ENCODE results near the gene PSENEN.

PSENEN gene

DNA sequence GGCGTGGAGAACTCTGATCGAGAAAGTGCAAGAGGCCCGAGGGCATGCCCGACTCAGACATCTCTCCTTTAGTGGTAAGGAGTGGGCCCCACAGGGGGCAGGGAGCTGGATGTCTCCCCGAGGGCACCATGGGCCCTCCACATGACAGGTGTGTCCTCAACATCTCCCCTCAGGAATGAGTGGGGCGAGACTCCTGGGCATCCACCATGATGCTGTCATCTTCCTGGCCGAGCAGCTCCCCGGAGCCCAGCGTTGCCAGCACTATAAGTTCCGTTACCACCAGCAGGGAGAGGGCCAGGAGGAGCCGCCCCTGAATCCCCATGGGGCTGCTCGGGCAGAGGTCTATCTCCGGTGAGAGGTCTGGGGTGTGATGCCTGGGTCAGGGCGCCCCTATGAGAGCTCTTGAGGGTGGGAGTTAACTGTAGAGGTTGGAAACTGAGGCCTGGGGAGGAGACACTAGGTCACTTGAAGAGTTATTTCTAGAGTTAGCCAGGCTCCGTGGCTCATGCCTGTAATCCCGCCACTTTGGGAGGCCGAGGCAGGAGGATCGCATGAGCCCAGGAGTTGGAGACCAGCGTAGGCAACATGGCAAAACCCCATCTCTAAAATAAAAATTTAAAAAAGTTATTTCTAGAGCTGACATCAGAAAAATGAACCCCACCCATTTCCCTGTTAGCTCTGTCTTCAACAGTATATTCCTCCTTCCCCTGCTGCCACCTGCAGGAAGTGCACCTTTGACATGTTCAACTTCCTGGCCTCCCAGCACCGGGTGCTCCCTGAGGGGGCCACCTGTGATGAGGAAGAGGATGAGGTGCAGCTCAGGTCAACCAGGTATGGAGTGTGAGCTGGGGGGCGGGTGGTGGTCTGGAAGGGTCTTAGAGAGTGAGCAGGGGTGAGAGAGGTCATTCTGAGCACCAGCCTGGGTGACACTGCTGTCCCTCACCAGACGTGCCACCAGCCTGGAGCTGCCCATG lies 8.3 kb upstream of the PSENEN start:
- DNase-seq = peak in 1 of 2 experiments; percentile 26

DNA sequence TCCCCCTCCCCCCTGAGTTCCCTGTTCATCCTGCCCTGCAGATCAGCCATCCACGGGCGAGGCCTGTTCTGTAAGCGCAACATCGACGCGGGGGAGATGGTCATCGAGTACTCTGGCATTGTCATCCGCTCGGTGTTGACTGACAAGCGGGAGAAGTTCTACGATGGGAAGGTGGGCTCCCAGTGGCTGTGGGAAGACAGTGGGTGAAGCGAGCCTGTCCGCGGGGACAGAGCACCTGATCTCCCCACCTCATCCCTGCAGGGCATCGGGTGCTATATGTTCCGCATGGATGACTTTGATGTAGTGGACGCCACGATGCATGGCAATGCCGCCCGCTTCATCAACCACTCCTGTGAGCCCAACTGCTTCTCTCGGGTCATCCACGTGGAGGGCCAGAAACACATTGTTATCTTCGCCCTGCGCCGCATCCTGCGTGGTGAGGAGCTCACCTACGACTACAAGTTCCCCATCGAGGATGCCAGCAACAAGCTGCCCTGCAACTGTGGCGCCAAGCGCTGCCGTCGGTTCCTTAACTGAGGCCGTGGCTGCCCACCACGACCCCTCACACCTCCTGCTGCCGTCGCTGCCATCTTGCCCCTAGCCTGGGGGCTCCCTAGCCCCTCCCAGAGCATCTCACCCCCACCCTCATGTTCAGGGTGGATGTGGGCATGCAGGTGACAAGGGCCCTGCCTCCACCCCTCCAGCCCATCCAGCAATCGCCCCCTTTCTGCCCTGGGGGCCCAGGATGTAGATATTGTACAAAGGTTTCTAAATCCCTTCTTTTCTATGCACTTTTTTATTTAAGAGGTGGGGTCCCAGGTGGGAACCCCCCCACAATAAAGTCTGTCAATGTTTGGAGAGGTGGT lies 7.2 kb upstream of the PSENEN start:
- no peak for DNase-seq

DNA sequence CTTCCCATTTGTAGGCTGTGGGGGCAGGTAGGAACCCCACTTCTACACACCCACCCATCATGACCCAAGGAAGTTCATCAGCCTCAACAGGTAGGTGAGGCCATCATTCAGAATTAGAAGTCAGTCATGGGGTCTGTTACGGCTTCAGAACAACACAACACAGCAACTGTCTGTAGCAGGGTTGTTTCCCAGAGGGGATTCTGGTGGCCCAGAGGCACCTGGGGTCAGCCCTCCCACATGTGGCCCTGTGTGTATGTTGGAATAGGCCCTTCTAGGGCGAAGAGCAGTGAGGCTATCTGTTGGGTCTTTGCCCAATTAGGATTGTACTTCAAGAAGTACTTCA lies 6.6 kb upstream of the PSENEN start:
- no peak for DNase-seq

DNA sequence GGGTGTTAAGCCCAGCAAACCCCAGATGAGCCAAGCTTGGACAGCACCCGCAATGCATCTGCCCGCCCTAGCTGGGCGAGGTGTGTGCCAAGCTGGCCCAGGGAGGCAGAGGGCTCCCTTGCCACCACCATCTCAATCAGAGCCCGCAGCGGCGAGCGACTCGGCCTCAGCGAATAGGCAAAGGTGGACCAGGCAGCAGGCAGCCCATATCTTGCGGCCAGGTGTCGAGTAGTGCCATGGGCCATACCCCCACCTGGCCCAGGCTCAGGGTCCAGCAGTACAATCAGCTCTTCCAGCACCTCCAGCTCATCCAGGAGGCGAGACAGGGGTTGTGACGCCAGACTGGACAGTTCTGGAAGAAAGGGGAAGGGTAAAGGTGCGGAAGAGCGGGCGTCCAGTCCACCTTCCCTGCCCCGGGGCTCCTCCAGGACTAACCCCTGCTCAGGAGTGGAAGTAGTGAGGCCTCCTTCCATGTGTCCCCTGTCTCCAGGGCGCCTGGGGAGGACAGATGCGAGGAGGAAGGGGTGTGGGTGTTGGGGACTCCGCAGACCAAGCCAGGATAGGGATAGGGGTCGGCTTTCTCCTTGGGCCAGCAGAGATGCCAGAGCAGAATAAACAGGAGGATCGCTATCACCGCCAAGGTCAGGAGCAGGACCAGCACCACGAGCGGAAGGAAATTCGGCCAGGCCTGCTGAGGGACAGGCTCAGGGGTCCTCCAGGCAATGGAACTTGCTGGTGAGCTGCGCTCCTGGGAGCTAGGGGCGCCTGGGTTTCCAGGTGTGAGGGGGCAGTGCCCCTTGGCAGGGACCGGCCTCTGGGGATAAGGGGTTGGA lies 6.0 kb upstream of the PSENEN start:
- peak in 1 of 2 experiments; percentile 35 for DNase-seq

DNA sequence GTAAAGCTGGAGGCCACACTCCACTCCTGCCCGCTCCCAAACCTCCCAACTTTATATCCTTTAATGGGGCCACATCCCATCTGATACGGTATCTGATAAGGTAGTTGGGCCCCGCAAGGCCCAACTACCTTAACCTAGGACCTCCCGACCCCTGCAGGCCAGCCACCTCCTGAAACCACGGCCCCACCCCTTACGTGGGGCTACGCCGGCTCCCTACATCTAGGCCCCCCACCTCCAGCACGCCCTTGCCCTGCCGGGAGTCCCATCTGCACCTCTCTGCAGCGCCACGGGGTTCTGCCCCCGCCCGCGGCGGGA lies 5.4 kb upstream of the PSENEN start:
- DNase-seq = no peak

DNA sequence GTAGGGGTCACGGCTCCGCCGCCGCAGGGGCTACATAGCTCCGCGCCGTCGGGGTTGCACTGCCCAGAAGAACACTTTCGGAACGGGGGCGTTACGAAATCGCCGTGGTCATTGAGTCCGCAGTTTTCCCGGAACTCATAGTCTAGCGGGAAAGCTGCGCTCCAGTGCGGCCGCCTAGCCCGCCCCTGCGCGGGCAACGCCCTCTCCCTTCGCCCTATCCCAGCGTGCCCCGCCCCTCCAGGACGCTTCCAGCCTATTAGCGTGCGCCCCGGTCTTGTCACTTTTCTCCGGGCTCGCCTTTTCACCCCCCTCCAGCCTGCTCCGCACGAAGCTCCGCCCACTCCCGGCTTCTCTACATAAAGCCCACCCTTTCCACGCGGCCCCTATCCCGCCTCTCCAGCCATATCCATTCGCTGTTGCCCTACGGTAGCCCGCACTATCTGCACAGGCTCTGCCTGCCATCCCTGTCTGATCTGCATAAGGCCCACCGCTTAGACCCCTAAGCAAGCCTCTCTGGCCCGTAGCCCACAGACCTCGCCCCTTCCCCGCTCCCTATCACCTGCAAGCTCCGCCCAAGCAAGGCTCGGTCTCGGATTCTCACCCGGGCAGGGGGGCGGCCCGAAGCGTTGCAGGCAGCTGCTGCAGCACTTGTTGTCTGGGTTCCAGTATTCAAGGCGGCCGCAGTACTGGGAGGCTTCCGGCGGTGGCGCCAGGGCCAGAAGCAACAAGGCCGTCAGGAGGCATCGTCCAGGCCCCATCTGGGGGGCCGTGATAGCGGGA lies 4.8 kb upstream of the PSENEN start:
- peak; percentile 99 to 100 for DNase-seq

DNA sequence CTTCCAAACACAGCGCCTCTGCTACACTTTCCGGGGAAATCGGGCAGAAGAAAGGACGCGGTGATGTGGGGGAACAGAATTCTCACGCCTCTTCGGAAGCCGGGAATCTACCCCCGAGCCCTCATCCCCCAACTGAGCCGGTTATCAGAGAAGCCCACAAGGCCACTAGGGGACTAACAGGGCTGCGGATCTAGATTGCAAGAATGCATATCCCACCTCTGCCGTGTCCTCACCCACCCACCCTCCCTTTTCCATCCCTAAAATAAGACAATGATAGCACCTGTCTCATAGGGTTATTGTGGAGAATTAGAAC lies 4.3 kb upstream of the PSENEN start:
- no peak for DNase-seq

DNA sequence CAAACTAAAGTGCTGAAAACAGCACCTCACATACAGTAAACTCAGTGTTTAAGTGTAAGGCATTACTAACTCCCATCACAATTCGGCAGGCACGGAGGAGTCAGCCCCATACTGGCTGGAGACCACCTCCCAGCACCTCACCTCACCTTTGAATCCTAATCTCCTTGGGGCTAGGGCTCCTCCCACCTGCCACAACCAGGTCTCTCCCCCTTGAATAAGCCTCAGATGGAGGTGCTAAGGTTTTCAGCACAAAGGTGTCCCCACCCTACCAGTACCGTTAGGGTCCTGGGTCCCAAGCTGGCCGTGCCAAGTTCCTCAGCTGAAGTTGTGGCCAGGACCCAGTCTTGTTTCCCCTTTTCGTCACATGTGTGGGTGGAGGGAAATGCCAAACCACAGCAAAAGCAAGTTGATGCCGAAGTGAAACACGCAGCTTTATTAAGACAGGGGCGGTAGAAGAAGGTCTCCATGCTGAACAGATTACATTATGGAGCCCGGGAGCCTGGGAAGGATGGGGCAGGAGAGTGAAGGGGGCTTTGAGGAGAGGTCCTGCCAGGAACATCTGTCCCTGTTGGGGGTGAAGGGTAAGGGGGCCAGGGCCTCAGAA lies 3.2 kb upstream of the PSENEN start, which contains the start of gene IGFLR1:
TSS of gene IGFLR1 (minus strand) at position 332 of the 604 bp plus-strand sequence. CDS start 1,272 bp downstream, outside the sequence.
- no peak for DNase-seq

DNA sequence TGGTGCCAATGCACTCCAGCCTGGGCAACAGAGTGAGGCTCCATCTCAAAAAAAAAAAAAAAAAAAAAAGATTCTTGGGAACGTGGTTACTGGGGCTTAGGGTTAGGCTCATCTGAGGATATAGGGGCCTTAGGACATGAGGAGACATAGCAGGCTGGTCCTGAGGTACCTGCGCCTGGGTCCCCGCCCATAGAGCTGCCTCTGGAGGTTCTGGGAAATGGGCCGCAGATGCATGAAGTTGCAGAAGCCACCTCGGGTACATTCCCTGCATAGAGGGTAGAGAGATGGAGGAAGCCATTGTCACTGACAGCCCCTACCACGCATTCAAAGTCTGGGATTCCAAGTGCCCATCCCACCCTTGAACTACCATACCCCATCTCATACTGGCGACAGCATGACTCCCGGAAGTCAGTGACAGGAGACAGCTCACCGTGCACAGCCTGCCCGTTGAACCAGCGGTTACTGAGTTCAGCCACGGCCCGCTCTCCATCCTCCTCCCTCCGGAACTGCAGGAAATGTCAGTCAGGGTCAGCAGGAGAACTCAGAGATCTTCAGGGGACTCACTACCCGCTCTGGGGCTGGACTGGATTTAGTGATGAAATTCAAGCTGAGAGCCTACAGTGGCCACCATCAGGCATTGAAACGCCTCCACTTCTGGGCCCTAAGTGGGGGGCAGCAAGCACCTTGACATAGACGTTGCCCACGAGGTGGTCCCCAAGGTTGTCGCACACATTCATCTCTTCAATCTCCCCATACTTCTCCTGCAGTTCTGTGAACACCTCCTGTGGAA lies 1.6 kb upstream of the PSENEN start:
- no peak for DNase-seq

DNA sequence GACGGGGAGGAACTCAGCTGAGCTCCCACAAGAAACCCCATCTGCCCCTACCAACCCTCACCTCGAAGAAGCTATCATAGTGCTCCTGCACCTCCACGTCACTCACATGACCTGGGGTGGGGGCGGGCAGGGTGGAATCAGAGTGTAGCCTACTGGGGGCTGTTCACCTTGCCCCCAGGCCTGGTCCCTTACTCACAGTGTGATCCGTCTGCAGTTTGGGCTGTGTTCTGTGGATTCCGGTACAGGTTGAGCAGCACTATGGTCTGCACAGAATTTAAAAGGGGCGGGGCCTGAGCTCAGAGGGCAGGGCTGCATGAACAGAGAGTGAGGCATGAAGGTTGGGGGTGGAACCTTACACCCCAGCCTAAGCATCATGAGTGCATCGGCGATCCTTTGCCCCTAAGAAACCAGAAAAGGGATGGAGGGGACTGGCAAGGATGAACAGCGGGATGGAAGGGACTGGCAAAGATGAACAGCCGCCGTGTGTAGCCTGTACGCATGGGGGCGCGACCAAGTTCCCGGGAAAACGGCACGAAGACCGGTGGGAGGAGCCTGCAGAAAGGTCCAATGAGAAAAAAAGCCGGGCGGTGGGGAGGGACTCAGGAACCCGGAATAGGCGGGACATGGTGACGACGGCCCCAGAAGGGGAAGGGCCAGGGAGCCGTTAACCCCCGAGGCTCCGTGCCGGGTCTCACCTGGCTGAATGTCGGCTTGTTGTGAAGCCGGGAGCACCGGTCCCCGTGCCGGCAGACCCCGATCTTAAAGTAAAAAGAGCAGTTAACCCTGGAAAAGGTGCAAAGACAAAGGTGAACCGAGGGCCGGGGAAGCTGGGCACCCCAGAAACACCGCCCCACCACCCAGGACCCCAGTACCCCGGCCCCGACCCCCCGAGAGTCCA lies 772 bp upstream of the PSENEN start:
- DNase-seq = peak; percentile 98 to 100

DNA sequence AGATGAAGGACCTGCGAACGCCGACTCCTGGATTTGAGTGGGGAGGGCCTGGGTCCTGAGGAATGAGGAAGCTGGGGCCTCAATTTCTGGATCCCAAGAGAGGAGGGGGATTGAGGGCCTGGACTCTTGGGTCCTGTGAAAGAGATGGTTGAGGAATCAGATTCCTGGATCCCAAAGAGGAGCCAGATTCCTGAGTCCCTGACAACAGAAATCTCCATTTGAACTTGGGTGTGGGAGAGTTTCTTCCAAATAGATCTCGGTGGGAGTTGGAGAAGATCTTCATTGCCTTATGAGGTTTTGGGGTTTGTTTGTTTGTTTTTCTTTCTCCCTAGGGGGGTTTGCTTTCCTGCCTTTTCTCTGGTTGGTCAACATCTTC lies 624 bp downstream of the PSENEN start:
- DNase-seq = no peak

DNA sequence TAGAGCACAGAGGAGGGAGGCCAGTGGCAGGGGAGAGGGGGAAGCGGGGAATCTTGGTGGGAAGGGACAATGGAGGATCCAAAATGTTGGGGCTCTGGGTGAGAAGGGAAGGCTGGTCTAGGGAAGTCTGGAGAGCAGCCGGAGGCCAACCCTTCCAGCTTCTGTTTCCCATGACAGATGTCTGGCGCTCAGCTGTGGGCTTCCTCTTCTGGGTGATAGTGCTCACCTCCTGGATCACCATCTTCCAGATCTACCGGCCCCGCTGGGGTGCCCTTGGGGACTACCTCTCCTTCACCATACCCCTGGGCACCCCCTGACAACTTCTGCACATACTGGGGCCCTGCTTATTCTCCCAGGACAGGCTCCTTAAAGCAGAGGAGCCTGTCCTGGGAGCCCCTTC lies 1.1 kb downstream of the PSENEN start:
- DNase-seq = no peak

DNA sequence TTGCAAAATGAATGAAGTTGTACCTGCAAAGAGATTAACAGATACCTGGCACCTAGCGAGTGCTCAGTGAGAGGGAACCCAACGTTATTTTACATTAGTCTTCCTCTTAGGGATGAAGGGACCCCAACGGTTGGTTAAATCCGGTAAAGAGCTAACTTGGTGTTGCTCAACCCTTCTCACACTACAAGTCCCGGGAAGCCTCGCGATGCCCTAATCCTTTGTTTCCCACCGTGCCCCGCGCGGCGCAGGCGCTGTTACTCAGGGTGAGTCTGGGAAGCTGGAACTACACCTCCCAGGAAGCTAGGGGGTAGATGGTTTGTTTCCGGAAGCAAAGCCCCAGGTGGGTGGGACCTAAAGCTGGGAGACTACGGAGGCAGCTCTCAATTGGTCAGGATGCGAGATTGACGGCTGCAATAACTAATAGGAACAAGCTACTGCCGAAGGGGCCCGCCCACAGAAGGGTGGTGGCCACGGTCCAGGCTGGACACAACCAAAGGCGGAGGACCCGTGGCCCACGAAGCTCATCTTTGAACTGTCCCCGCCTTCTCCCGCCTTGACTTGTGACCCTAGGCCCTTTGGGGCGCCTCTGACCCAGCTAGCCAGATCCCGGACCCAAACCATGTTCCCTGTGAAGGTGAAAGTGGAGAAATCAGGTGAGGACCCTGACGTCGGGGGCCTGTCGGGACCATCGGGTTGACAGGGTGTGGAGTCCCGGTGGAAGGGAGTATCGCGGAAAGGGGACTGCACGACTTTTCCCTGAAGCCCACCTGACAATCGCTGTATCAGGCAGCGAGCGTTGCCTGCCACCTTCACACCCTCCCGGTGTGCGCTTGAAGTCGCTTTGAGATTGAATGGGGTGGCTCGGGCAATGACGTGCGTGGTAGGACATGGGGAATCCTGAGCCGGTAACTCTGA lies 2.9 kb downstream of the PSENEN start, which contains the start of gene LIN37:
TSS of gene LIN37 (plus strand) at position 471 of the 915 bp plus-strand sequence. CDS start at position 620, 149 bp downstream.
- peak; percentile 100 for DNase-seq

DNA sequence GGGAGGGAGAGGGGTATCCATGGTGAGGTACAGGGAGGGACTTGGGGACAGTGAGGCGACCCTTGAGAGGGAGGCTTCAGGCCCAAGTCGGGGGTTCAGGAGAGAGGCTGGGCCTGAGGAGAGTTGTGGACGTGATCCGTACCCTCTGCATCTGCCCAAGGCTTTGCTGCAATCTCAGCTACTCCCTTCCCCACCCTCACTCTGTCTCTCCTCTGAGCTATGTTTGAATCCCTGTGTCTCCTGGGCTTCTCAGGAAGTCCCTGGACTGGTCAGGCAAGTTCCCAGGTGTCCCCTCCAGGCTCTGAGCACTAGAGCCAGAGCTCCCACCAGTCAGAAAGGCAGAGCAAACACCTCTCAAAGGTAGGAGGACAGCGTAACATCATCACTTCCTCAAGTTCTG lies 4.7 kb downstream of the PSENEN start:
- DNase-seq = no peak

DNA sequence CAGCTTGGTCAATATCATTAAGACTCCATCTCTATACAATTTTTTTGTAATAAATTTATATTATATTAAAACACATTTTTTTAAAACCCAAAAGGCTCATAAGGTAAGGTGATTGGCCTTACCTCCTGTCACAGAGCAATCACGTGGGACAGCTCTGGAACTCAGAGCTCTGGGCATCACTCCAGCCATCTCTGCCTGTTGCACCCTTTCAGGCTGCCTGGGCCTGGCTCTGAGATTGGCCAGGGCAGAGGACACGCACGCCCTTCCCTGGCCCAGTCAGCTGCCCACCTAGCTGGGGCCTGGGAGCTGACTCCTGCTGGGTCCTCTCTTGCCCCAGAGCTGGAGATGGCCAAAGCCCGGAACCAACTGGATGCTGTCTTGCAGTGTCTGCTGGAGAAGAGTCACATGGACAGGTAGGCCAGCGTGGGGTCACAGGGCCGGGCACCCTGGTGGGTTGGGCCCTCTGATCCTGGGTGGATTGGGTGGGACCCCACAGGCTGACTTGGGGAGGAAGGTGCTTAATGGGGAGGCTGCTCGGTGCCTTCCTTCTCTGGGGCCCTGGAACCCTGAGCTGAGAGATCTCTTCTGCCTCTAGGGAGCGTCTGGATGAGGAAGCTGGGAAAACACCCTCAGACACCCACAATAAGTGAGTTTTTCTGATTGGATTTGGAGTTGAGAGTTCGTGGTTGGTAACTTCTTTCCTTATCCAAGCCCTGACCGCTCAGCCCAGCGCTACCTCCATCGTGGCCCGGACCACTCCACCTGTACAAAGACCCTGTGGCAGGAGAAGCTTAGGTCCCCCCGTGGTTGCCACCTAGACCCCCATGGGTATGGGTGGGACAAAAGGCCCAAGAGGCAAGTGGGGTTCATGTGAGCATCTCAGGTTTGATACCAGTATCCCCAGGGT lies 6.6 kb downstream of the PSENEN start:
- no peak for DNase-seq

DNA sequence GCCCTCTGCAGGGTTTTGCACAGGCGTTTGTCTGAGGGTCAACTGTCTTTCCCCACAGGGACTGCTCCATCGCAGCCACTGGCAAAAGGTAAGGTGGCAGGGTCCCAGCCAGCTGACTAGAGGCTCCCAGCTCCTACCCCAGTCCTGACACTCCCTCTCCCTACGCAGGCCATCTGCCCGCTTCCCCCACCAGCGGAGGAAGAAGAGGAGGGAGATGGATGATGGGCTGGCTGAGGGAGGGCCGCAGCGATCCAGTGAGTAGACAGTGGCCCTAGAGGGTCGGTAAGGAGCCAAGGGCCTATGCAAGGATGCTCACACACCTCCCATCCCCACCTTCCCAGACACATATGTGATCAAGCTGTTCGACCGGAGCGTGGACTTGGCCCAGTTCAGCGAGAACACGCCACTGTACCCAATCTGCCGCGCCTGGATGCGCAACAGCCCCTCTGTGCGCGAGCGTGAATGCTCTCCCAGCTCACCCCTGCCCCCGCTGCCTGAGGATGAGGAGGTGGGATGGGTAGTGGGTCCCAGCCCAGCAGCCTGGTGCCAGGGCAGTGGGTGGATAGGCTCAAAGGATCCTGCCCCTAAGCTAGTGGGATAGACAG lies 7.4 kb downstream of the PSENEN start:
- DNase-seq = no peak
